GM12872 (cell line): ENCODE data around the gene POU2F1.

Experiments
- CTCF ChIP-seq: IDR thresholded peaks from 3 replicates; pipeline ENCODE4 v1.5.1; 2011; ENCODE audit warnings: low read depth, mild to moderate bottlenecking, low read length, moderate library complexity; ENCODE audit not compliant: insufficient read depth

POU2F1 gene

GRCh38 chr1:167427848-167428247 is 207.2 kb downstream of the POU2F1 start:
- no peak for TF ChIP-seq CTCF

DNA sequence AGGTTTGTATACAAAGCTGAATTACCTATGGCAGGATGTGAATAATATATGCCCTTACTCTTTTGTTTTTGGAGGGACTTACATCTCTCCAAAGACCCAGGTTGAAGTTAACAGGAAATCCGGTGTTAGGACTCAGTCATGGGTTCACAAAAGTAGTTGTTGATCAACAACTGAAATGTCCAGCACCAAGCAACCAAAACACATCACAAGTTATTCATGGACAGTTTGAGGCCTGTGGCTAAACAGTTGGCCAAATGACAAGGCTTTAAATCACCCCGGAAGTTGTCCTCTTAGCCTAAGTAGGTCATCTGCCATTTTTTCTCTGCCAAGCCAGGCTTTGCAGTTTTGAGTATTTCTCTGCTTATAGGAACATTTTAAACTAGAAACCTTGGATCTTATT is 207.7 kb downstream of the POU2F1 start:
- TF ChIP-seq CTCF = no peak

DNA sequence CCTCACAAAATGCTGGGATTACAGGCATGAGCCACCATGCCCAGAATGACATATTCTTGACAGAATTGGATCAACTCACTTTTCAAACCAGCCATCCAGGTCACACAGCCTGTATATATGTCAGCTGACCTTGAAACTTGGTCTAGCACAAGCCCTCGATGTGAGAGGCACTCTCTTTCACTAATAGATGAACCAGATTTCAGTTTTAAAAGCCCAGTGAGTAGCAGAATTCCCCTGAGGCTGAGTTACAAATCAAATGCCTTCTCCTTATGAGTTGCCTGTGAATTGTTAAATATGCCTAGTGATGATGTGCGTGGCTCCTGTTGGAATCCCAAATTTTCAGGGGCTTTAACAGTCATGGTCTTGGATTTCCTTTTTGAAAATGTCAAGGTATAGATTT is 208.9 kb downstream of the POU2F1 start:
- TF ChIP-seq CTCF = no peak

DNA sequence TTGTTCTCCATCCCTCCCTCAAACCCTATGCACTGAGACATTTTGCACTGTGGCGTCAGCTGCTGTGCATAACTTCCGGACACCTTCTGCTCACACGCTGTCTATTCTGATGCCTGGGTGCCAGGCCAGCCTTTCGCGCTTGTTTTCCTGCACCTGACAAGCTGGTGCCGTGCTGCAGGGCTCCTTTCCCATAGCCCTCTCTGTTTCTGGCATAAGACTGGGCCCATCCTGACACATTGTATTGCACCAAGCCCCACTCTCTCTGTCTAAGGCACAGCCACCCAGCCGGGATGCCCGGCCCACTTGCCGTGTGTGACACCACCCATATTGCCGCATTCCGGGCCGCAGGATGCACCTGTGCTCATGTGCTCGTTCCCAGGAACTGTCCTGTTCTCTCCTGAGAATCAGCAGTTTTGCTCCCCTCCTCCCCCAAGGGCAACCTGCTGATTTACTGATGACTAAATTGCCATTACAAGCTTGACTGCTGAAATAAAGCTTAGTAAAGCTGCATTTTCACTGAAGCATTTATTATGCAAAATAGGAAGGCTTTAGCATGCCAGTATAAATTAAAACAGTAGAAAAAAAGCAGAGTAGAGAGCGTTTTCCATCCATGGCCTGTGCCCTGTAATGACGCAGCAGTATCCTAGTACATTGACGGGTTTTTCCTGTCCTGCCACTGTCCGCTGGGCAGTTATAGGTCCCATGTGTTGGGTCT is 209.6 kb downstream of the POU2F1 start:
- no peak for TF ChIP-seq CTCF

GRCh38 chr1:167430849-167431242 is 210.2 kb downstream of the POU2F1 start:
- no peak for TF ChIP-seq CTCF

- no peak for TF ChIP-seq CTCF
Observed at GRCh38 chr1:167431261-167431908, 210.7 kb downstream of the POU2F1 start.

- TF ChIP-seq CTCF = no peak
Observed at GRCh38 chr1:167431909-167432650, 211.4 kb downstream of the POU2F1 start.
